ENCODE data around the gene SCARB1.

The SCARB1 gene

DNA sequence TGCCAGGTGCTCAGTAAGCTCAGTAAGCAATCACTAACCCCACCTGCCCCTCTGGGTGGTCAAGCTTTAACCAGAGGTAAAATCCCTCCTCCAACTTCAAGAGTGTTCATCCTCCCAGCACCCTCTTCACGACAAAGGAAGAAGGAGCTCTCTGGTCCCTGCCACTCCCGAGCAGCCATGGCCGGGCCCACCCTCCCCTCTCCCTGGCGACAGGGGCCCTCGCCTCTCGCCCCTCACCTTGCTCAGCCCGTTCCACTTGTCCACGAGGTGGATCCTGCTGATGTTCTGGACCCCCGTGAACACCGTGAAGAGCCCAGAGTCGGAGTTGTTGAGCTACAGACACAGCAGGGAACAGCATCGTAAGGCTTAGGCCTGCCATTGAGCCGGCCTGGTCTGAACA, 52.0 kb downstream of the SCARB1 start:
- TF ChIP-seq, protein P1, sequence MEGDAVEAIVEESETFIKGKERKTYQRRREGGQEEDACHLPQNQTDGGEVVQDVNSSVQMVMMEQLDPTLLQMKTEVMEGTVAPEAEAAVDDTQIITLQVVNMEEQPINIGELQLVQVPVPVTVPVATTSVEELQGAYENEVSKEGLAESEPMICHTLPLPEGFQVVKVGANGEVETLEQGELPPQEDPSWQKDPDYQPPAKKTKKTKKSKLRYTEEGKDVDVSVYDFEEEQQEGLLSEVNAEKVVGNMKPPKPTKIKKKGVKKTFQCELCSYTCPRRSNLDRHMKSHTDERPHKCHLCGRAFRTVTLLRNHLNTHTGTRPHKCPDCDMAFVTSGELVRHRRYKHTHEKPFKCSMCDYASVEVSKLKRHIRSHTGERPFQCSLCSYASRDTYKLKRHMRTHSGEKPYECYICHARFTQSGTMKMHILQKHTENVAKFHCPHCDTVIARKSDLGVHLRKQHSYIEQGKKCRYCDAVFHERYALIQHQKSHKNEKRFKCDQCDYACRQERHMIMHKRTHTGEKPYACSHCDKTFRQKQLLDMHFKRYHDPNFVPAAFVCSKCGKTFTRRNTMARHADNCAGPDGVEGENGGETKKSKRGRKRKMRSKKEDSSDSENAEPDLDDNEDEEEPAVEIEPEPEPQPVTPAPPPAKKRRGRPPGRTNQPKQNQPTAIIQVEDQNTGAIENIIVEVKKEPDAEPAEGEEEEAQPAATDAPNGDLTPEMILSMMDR (IDR thresholded peaks at IDR 0.05; ENCODE audit: insufficient read depth, low read length, poor library complexity, severe bottlenecking): no peak
- Histone ChIP-seq H3K36me3 (ENCODE audit: control insufficient read depth, insufficient read depth, low read length) (peaks cover 55% of the 10 kb centered on the region), H3K4me3 (replicated peaks; ENCODE audit: low read depth, low read length) (no peak overlapping the region), H3K27me3 (replicated peaks; ENCODE audit: control insufficient read depth, insufficient read depth, low read length) (no peaks in the 10 kb centered on the region)
- DNase-seq (ENCODE audit: extremely low read depth, insufficient read length): no peak

DNA sequence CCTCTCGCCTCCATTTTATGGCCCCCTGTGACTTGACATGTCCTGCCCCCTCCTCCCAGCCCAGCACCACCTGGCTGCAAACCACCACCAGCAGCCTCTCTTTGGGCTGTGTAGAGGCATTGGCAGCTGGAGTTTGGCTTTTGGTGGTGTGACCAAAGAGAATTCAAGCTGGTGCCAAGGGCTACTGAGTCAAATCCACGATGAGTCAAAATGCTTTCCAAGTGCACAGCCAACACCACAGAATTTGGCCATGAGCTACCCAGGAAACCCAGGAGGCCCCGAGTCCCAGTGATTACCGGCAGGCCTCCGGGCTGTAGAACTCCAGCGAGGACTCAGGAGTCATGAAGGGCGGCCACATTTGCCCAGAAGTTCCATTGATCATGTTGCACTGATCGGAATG, 53.8 kb downstream of the SCARB1 start:
- TF ChIP-seq, protein P1 (IDR thresholded peaks at IDR 0.05; ENCODE audit: insufficient read depth, low read length, poor library complexity, severe bottlenecking): no peak
- no peak for DNase-seq (ENCODE audit: extremely low read depth, insufficient read length)
- Histone ChIP-seq H3K27me3 (replicated peaks; ENCODE audit: control insufficient read depth, insufficient read depth, low read length) (no peaks in the 10 kb centered on the region), H3K4me3 (replicated peaks; ENCODE audit: low read depth, low read length) (no peak overlapping the region), H3K36me3 (ENCODE audit: control insufficient read depth, insufficient read depth, low read length) (peaks cover 55% of the 10 kb centered on the region)

DNA sequence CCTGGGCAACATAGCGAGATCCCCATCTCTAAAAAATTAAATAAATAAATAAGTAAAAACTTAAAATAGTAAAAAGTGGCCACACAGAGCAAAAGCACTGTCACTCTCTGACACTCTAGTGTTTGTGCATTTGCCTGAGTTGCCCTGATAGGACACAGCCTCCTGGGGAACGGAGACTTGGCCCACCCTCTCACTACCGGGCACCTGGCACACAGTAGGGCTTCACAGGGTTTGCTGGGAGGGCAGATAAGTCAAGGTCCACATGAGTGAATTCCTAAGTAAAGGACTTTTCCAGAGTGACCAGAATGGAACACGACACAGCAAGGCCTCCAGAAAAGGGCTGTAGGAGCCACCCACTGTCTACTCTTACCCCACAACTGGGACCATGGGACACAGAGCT, 54.3 kb downstream of the SCARB1 start:
- Histone ChIP-seq H3K36me3 (ENCODE audit: control insufficient read depth, insufficient read depth, low read length) (peaks cover 52% of the 10 kb centered on the region), H3K27me3 (replicated peaks; ENCODE audit: control insufficient read depth, insufficient read depth, low read length) (no peaks in the 10 kb centered on the region), H3K4me3 (replicated peaks; ENCODE audit: low read depth, low read length) (no peak overlapping the region)
- DNase-seq (ENCODE audit: extremely low read depth, insufficient read length): no peak
- TF ChIP-seq, protein P1 (IDR thresholded peaks at IDR 0.05; ENCODE audit: insufficient read depth, low read length, poor library complexity, severe bottlenecking): no peak

DNA sequence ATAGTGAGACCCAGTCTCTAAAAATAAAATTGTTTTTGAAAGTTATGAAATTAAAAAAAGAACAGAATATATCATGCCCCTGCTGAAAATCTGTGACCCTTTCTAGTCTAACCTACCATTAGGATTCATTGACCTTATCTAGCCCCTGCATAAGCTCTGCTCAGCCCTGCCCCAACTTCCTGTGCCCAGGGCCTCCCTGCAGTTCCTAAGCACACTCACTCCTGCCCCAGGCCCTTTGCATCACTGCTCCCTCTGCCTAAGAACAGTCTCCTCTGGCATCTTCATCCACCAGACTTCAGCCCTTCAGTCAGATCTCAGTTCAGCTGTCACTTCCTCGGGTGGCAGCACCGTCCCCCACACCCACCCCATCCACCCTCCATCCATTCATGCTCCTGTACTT, 55.4 kb downstream of the SCARB1 start:
- Histone ChIP-seq H3K4me3 (replicated peaks; ENCODE audit: low read depth, low read length) (no peak overlapping the region), H3K27me3 (replicated peaks; ENCODE audit: control insufficient read depth, insufficient read depth, low read length) (no peaks in the 10 kb centered on the region), H3K36me3 (ENCODE audit: control insufficient read depth, insufficient read depth, low read length) (peaks cover 47% of the 10 kb centered on the region)
- no peak for DNase-seq (ENCODE audit: extremely low read depth, insufficient read length)
- TF ChIP-seq, protein P1 (IDR thresholded peaks at IDR 0.05; ENCODE audit: insufficient read depth, low read length, poor library complexity, severe bottlenecking): no peak

DNA sequence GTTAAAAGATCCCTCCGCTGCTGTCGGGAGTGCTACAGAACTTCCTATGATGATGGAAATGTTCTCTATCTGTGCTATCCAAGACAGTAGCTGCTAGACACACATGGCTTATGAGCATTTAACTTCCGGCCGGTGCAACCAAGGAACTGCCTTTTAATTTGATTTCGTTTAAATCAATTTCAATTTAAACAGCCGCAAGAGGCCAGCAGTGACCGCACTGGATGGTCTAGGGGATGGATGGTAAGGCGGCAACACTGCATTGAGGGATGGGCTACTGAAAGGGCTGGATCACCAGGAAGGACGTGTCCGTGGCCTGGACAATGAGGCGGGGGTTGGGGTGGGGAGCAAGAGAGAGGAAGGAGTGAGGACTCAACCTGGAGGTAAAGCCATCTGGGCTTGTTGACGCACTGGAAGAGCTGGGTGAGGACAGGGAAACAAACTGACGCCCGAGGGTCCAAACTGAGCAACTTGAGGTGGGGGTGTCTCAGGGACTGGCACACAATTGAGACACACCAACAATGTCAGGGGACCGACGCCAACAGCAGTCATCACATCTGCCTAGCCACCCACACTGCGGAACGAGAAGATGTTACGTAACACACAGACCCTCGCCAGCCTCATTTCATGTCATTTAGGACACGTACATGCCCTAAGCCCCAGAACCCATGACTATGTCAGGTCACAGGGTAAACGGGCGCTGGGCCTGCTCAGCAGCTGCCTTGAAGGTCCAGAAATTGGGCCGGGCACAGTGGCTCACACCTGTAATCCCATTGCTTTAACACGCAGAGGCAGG, 57.6 kb downstream of the SCARB1 start:
- peaks cover 39% of the 10 kb centered on the region for H3K36me3 ChIP-seq (ENCODE audit: control insufficient read depth, insufficient read depth, low read length)
- H3K27me3 ChIP-seq (replicated peaks; ENCODE audit: control insufficient read depth, insufficient read depth, low read length): no peaks in the 10 kb centered on the region
- TF ChIP-seq, protein P1 (IDR thresholded peaks at IDR 0.05; ENCODE audit: insufficient read depth, low read length, poor library complexity, severe bottlenecking): no peak
- no peak for DNase-seq (ENCODE audit: extremely low read depth, insufficient read length)
- no peak overlapping the region for H3K4me3 ChIP-seq (replicated peaks; ENCODE audit: low read depth, low read length)

All from GM06990 (cell line).